ENCODE results near the gene CRY2. TPM values are rescaled to one million over a fixed set of nuclear protein-coding genes. Genes with fewer than 3 reads are reported as not detected.

Gene CRY2
- total and polyA plus RNA-seq, 10 of the 15 experiments (the other 5 are each of a cell fraction or from before 2014, with no cell fraction given), result 1.2 to 14.7 (median 8.1) TPM

GRCh38 chr11:45913514-45913913 lies 66.2 kb downstream of the CRY2 start:
- Histone ChIP-seq H3K9ac (ENCODE audit: control insufficient read depth, insufficient read depth, low read length) (no peak overlapping the region), H3K27ac (ENCODE audit: control insufficient read depth, insufficient read depth) (no peak overlapping the region)
- TF ChIP-seq NKRF (conservative IDR thresholded peaks at IDR 0.05) (no peak), GABPA (IDR thresholded peaks at IDR 0.05; ENCODE audit: low read depth) (no peak), RCOR1 (conservative IDR thresholded peaks at IDR 0.05; ENCODE audit: low read depth, low read length) (no peak), PAX5 (IDR thresholded peaks at IDR 0.05; ENCODE audit: borderline replicate concordance, low read depth, low read length) (no peak), RAD21 (IDR thresholded peaks at IDR 0.05; ENCODE audit: insufficient read depth, low read depth, low read length) (no peak), CTCF (IDR thresholded peaks at IDR 0.05 in 2 of 3, conservative IDR thresholded peaks at IDR 0.05 in 1 of 3; ENCODE audit: control insufficient read depth in 2 of 3, extremely low read depth in 1 of 3, insufficient read depth in 1 of 3, low read depth in 3 of 3, low read length in 3 of 3) (no peak), TAF1 (IDR thresholded peaks at IDR 0.05; ENCODE audit: borderline replicate concordance, low read depth, low read length) (no peak), ZBED1 (IDR thresholded peaks at IDR 0.05; ENCODE audit: borderline replicate concordance) (no peak), JUND (IDR thresholded peaks at IDR 0.05; ENCODE audit: low read depth, low read length) (no peak), REST (IDR thresholded peaks at IDR 0.05; ENCODE audit: low read depth, low read length) (no peak), POLR2AphosphoS2 (IDR thresholded peaks at IDR 0.05; ENCODE audit: low read depth, low read length) (no peak), EP300 (IDR thresholded peaks at IDR 0.05; ENCODE audit: borderline replicate concordance in 1 of 2, control insufficient read depth in 1 of 2, low read depth in 2 of 2, low read length in 2 of 2) (no peak), ZNF24 (IDR thresholded peaks at IDR 0.05) (no peak), NR2C1 (IDR thresholded peaks at IDR 0.05) (no peak)
- TF ChIP-seq, protein P1, sequence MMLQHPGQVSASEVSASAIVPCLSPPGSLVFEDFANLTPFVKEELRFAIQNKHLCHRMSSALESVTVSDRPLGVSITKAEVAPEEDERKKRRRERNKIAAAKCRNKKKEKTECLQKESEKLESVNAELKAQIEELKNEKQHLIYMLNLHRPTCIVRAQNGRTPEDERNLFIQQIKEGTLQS (IDR thresholded peaks at IDR 0.05; ENCODE audit: borderline replicate concordance, extremely low read depth, low read depth, low read length), result no peak

More at GRCh38 chr11:45913514-45913913, 66.2 kb downstream of the CRY2 start:
- 95% methylated on average over 16 of the region's 19 CpGs for WGBS (ENCODE audit: insufficient coverage, insufficient replicate concordance, low lambda C conversion rate, missing lambda C conversion rate)
- ChIA-PET SMC1A (ENCODE audit: uncharacterized antibody, unreplicated experiment) (no interaction called here), CTCF (no interaction called here), RAD21 (ENCODE audit: unreplicated experiment) (no interaction called here), POLR2A (no interaction called here)
- intact Hi-C loops (cut with micrococcal nuclease; ENCODE audit: unreplicated experiment) (no loop called here), in situ Hi-C loops (cut with MboI) (no loop called here)
- H3K4me2 ChIP-seq (ENCODE audit: control insufficient read depth, insufficient read depth), result no peak overlapping the region
- H3K9me3 ChIP-seq (replicated peaks; ENCODE audit: control insufficient read depth, insufficient read depth, low read length), result no peaks in the 10 kb centered on the region
- DNase-seq (ENCODE audit: low read depth, low spot score) (no peak), FAIRE-seq (no peak), ATAC-seq (no peak)
- BruUV-seq (replicated peaks), result no TSS peak
- H2AFZ ChIP-seq (ENCODE audit: control insufficient read depth, low read depth, low read length), result no peak overlapping the region
- H3K4me3 ChIP-seq, result no peak overlapping the region
- H3K79me2 ChIP-seq (ENCODE audit: control insufficient read depth, insufficient read depth, low read length), result peaks cover 16% of the 10 kb centered on the region
- H3K4me1 ChIP-seq (ENCODE audit: control insufficient read depth, insufficient read depth, low read length), result peaks cover 13% of the 10 kb centered on the region
- no peaks in the 10 kb centered on the region for H3K27me3 ChIP-seq (replicated peaks in 1 of 2; ENCODE audit: control insufficient read depth in 2 of 2, insufficient read depth in 2 of 2, low read length in 1 of 2)
- no peaks in the 10 kb centered on the region for H4K20me1 ChIP-seq (ENCODE audit: control insufficient read depth, insufficient read depth)
- H3K36me3 ChIP-seq (ENCODE audit: control insufficient read depth in 2 of 2, insufficient read depth in 2 of 2, low read length in 1 of 2), result peaks cover 15 to 17% of the 10 kb centered on the region in 2 experiments

Data from GM12878 (cell line).